H9 (cell line): ENCODE data around the gene PIMREG. TPM values are rescaled to one million over a fixed set of nuclear protein-coding genes. Genes with fewer than 3 reads are reported as not detected.

Experiments used
- DNase-seq: peaks from one replicate; pipeline ENCODE4 v3.0.0-alpha.2; 2017
- H2AFZ ChIP-seq: one replicate; pipeline ENCODE4 v1.6.1; 2013; ENCODE audit warnings: mild to moderate bottlenecking, low read length, control low read depth, moderate library complexity
- H2AK5ac ChIP-seq: 2 replicates; pipeline ENCODE4 v1.6.1; 2013; ENCODE audit warnings: low read length, control low read depth, mixed read lengths; ENCODE audit not compliant: insufficient read length
- H2BK120ac ChIP-seq: one replicate; pipeline ENCODE4 v1.6.1; 2013; ENCODE audit warnings: low read depth, mild to moderate bottlenecking, low read length, control low read depth, inconsistent platforms; ENCODE audit not compliant: poor library complexity, severe bottlenecking
- H2BK12ac ChIP-seq: 2 replicates; pipeline ENCODE4 v1.6.1; 2013; ENCODE audit warnings: low read length, control low read depth, mixed read lengths, low read depth; ENCODE audit not compliant: insufficient read length
- H2BK15ac ChIP-seq: 2 replicates; pipeline ENCODE4 v1.6.1; 2013; ENCODE audit warnings: low read depth, low read length, control low read depth
- H2BK20ac ChIP-seq: one replicate; pipeline ENCODE4 v1.6.1; 2013; ENCODE audit warnings: low read depth, mild to moderate bottlenecking, low read length, control low read depth, inconsistent platforms; ENCODE audit not compliant: poor library complexity, severe bottlenecking
- H2BK5ac ChIP-seq: 2 replicates; pipeline ENCODE4 v1.6.1; 2013; ENCODE audit warnings: low read length, control low read depth, mixed read lengths; ENCODE audit not compliant: insufficient read length
- H3K14ac ChIP-seq: 2 replicates; pipeline ENCODE4 v1.6.1; 2013; ENCODE audit warnings: low read length, control low read depth; ENCODE audit not compliant: insufficient read depth
- H3K18ac ChIP-seq: 2 replicates; pipeline ENCODE4 v1.6.1; 2013; ENCODE audit warnings: low read depth, mild to moderate bottlenecking, mixed read lengths, low read length, control low read depth; ENCODE audit not compliant: insufficient read length
- H3K23ac ChIP-seq: 2 replicates; pipeline ENCODE4 v1.6.1; 2013; ENCODE audit warnings: low read length, control low read depth, mixed read lengths, low read depth; ENCODE audit not compliant: insufficient read length
- H3K23me2 ChIP-seq: 2 replicates; pipeline ENCODE4 v1.6.1; 2013; ENCODE audit warnings: low read depth, mild to moderate bottlenecking, mixed read lengths, low read length, control low read depth; ENCODE audit not compliant: insufficient read length, poor library complexity, severe bottlenecking
- H3K27ac ChIP-seq: 2 replicates; pipeline ENCODE4 v1.5.1; 2013; ENCODE audit warnings: low read length, control low read depth, mixed read lengths, low read depth; ENCODE audit not compliant: insufficient read length
- H3K27me3 ChIP-seq: 2 replicates; pipeline ENCODE4 v1.6.1; 2013; ENCODE audit warnings: low read length, control low read depth, inconsistent platforms; ENCODE audit not compliant: insufficient read depth
- H3K4ac ChIP-seq: 2 replicates; pipeline ENCODE4 v1.6.1; 2013; ENCODE audit warnings: low read depth, mild to moderate bottlenecking, control low read depth, inconsistent platforms, low read length, moderate library complexity
- H3K4me1 ChIP-seq: 2 replicates; pipeline ENCODE4 v1.6.1; 2013; ENCODE audit warnings: low read length, control low read depth, inconsistent platforms; ENCODE audit not compliant: insufficient read depth
- H3K4me2 ChIP-seq: 2 replicates; pipeline ENCODE4 v1.6.1; 2013; ENCODE audit warnings: low read length, control low read depth, mixed read lengths; ENCODE audit not compliant: insufficient read length, insufficient read depth
- H3K56ac ChIP-seq: 2 replicates; pipeline ENCODE4 v1.6.1; 2013; ENCODE audit warnings: low read depth, mild to moderate bottlenecking, mixed read lengths, low read length, control low read depth; ENCODE audit not compliant: insufficient read length
- H3K79me1 ChIP-seq: 2 replicates; pipeline ENCODE4 v1.6.1; 2013; ENCODE audit warnings: low read depth, mild to moderate bottlenecking, moderate library complexity, low read length, control low read depth, inconsistent platforms; ENCODE audit not compliant: insufficient read depth, poor library complexity, severe bottlenecking
- H3K79me2 ChIP-seq: 2 replicates; pipeline ENCODE4 v1.6.1; 2013; ENCODE audit warnings: low read length, control low read depth, inconsistent platforms; ENCODE audit not compliant: insufficient read depth
- H3K9ac ChIP-seq: 2 replicates; pipeline ENCODE4 v1.6.1; 2013; ENCODE audit warnings: low read length, control low read depth, mixed read lengths; ENCODE audit not compliant: insufficient read length; ENCODE audit errors: extremely low read depth
- H3K9me3 ChIP-seq: one replicate; pipeline ENCODE4 v1.6.1; 2013; ENCODE audit warnings: low read depth, low read length, inconsistent platforms; ENCODE audit not compliant: control insufficient read depth
- H3T11ph ChIP-seq: one replicate; pipeline ENCODE4 v1.6.1; 2013; ENCODE audit warnings: mild to moderate bottlenecking, low read length, control low read depth, inconsistent platforms
- H4K20me1 ChIP-seq: one replicate; pipeline ENCODE4 v1.6.1; 2013; ENCODE audit not compliant: control insufficient read depth, insufficient read length, insufficient read depth
- H4K5ac ChIP-seq: 2 replicates; pipeline ENCODE4 v1.6.1; 2013; ENCODE audit warnings: low read depth, mild to moderate bottlenecking, mixed read lengths, low read length, control low read depth; ENCODE audit not compliant: insufficient read length
- H4K8ac ChIP-seq: replicated peaks from 2 replicates; pipeline ENCODE4 v1.6.1; 2013; ENCODE audit warnings: low read length, control low read depth, mixed read lengths, low read depth; ENCODE audit not compliant: insufficient read length
- H4K91ac ChIP-seq: 2 replicates; pipeline ENCODE4 v1.6.1; 2013; ENCODE audit warnings: low read depth, mild to moderate bottlenecking, moderate library complexity, mixed read lengths, low read length, control low read depth; ENCODE audit not compliant: insufficient read length
- H3K27ac Mint-ChIP-seq, 3 experiments: 2 replicates in 2 of 3; 3 replicates in 1 of 3; pipeline ENCODE4 v1.8.0; 2020 to 2021; ENCODE audit warnings: mixed read lengths in 3 of 3, mild to moderate bottlenecking in 1 of 3, moderate library complexity in 1 of 3
- H3K27me3 Mint-ChIP-seq: 2 replicates; pipeline ENCODE4 v1.8.0; 2021; ENCODE audit warnings: low read depth, mild to moderate bottlenecking, moderate library complexity, mixed read lengths
- H3K36me3 Mint-ChIP-seq, 3 experiments: 2 replicates in 2 of 3; 3 replicates in 1 of 3; pipeline ENCODE4 v1.8.0; 2020 to 2021; ENCODE audit warnings: low read depth in 3 of 3, mixed read lengths in 3 of 3; ENCODE audit not compliant: insufficient read depth in 1 of 3
- H3K4me1 Mint-ChIP-seq, 2 experiments: 2 replicates each; pipeline ENCODE4 v1.8.0; 2020; ENCODE audit warnings: mixed read lengths in 2 of 2
- H3K4me3 Mint-ChIP-seq, 2 experiments: 2 replicates in 1 of 2; 3 replicates in 1 of 2; pipeline ENCODE4 v1.8.0; 2020 to 2021; ENCODE audit warnings: mild to moderate bottlenecking in 2 of 2, mixed read lengths in 2 of 2, moderate library complexity in 1 of 2
- H3K9me3 Mint-ChIP-seq, 2 experiments: 2 replicates in 1 of 2; 3 replicates in 1 of 2; pipeline ENCODE4 v1.8.0; 2020; ENCODE audit warnings: mild to moderate bottlenecking in 2 of 2, mixed read lengths in 2 of 2, moderate library complexity in 1 of 2
- CTCF ChIP-seq: fragments of 200-600 bp; sonication (generic); conservative IDR thresholded peaks from 3 replicates; pipeline ENCODE4 v1.8.0; 2021; ENCODE audit warnings: antibody characterized with exemption, mild to moderate bottlenecking
- WGBS: extraction: QIAGEN DNeasy Blood & Tissue Kit; methylation state at CpG from one replicate; pipeline ENCODE4 v1.1.7; 2013; ENCODE audit warnings: missing lambda C conversion rate, low lambda C conversion rate, mixed read lengths; ENCODE audit not compliant: insufficient read length; ENCODE audit errors: extremely low coverage; 5-methylcytosine and 5-hydroxymethylcytosine counted together
- total RNA-seq: library from RNA; stranded (reverse); gene quantifications from 2 replicates; pipeline ENCODE4 v1.2.1, GENCODE V29; 2021

Gene PIMREG
- total RNA-seq, 1 experiment from 2014 or later = 91.6 TPM

- no peaks in the 10 kb centered on the region for H4K20me1 ChIP-seq
- H3K27me3 ChIP-seq = no peaks in the 10 kb centered on the region
- no peak overlapping the region for H3K18ac ChIP-seq
- H3K9me3 ChIP-seq = no peaks in the 10 kb centered on the region
- Mint-ChIP-seq H3K36me3 (no peaks in the 10 kb centered on the region), H3K4me1 (peaks cover 14 to 15% of the 10 kb centered on the region in 2 experiments), H3K27ac (no peak overlapping the region), H3K27me3 (no peaks in the 10 kb centered on the region; the same call in 1 of the 2 replicates), H3K4me3 (no peak overlapping the region), H3K9me3 (no peaks in the 10 kb centered on the region)
- peak overlapping the region; percentile 10; the same call in 1 of the 2 replicates for H2BK15ac ChIP-seq
- no peak overlapping the region for H3K27ac ChIP-seq
- no peak overlapping the region for H3T11ph ChIP-seq
- no peak overlapping the region for H2BK120ac ChIP-seq
- no CpG with 5 or more reads among the region's 8 CpGs for WGBS
- H3K14ac ChIP-seq = no peak overlapping the region
- no peaks in the 10 kb centered on the region for H3K79me2 ChIP-seq
- H3K9ac ChIP-seq = no peak overlapping the region
- no peak for DNase-seq
- no peaks in the 10 kb centered on the region for H3K4me1 ChIP-seq
- TF ChIP-seq CTCF = no peak
- no peak overlapping the region for H3K56ac ChIP-seq
- H2BK12ac ChIP-seq = no peak overlapping the region
- H2AK5ac ChIP-seq = no peak overlapping the region
- H2BK20ac ChIP-seq = no peak overlapping the region
- no peaks in the 10 kb centered on the region for H3K23me2 ChIP-seq
- no peak overlapping the region for H3K4ac ChIP-seq
- no peaks in the 10 kb centered on the region for H3K79me1 ChIP-seq
- H2BK5ac ChIP-seq = no peak overlapping the region
- no peak overlapping the region for H3K4me2 ChIP-seq
- no peak overlapping the region for H4K91ac ChIP-seq
- H4K8ac ChIP-seq = no peak overlapping the region
- H2AFZ ChIP-seq = no peak overlapping the region
- no peak overlapping the region for H4K5ac ChIP-seq
- no peak overlapping the region for H3K23ac ChIP-seq
These were observed 28.6 kb upstream of the PIMREG start for GRCh38 chr17:6415616-6416015.
